Measurements from ENCODE around the gene TMEM184A. TPM values are rescaled to one million over a fixed set of nuclear protein-coding genes. Genes with fewer than 3 reads are reported as not detected.

TMEM184A gene
- polyA plus RNA-seq, 4 donors, result 30.0 to 55.0 (median 44.3) TPM

DNA sequence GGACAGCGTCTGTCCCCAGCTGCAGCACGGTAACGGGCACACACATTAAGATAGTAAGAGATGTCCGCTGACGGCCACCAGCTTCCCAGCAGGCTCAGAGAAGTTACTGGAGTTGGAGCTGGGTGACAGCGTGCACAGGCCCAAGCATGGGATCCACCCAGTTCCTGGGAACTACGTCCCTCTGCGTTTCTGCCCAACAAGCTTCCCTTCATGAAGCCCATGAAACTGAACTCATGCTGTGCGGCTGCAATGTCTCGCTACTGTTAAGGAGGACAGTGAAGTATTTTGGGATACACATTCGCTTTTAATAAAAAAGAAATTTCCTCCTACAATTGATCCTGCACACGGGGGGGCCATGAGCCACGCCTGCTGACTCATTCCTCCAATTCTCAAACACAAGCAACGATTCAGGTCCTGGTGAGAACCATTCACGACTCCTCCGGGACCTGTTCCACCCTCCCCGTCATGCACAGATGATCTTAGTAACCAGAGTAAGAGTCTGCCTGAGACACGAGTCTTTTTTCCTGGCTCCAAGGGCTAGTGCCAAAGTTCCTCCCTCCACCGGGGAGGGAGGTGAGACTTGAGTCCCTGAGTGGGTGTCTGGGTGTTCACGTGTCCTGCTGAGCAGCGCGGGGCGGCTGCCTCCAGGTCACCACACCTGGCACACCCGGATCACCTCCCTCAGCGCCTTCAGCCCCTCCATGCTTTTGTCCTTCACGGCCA, 11.2 kb upstream of the TMEM184A start:
- peaks cover 0 to 48% (median 0%) of the 10 kb centered on the region in 3 donors for H3K36me3 ChIP-seq (ENCODE audit: control insufficient read depth in 3 of 3, insufficient read depth in 2 of 3, low read depth in 1 of 3, low read length in 3 of 3)
- peak overlapping the region in 1 of 3 donors; percentile 15 for H3K4me3 ChIP-seq (ENCODE audit: low read depth in 1 of 3, low read length in 3 of 3)
- H3K27me3 ChIP-seq (ENCODE audit: control insufficient read depth in 3 of 3, insufficient read depth in 3 of 3, low read length in 3 of 3), result peaks cover 0 to 2% (median 0%) of the 10 kb centered on the region in 3 donors
- no peaks in the 10 kb centered on the region for H3K9me3 ChIP-seq (ENCODE audit: control insufficient read depth in 2 of 2, insufficient read depth in 1 of 2, low read depth in 1 of 2, low read length in 1 of 2)
- H3K27ac ChIP-seq (ENCODE audit: low read depth in 1 of 3, low read length in 2 of 3), result peak overlapping the region; percentile 84 to 91 (median 90)
- peak; percentile 76 to 96 for DNase-seq
- WGBS, 3 donors, result 19 to 62% (median 45%) methylated on average over 26 of the region's 26 CpGs
- peaks cover 5 to 57% (median 7%) of the 10 kb centered on the region in 3 donors for H3K4me1 ChIP-seq (ENCODE audit: control insufficient read depth in 3 of 3, insufficient read depth in 2 of 3, low read depth in 1 of 3, low read length in 2 of 3)
- no peak for FAIRE-seq

DNA sequence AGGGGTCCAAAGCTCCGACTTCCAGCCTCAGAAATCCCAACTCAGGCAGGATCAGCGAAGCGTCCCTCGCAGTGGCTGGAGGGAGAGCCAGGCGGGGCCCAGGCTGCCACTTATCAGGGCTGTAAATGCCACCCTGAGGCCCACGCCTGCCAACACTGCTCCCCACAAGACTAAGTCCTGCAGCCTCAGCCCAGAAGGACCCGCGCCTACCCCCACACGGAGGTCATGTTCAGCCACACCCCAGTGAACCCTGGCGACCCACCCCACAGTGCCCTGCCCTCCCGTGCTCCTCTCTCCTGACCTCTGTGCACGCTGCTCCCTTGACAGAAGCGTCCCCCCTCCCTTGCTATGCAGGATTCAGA, 10.7 kb upstream of the TMEM184A start:
- Histone ChIP-seq H3K27me3 (ENCODE audit: control insufficient read depth in 3 of 3, insufficient read depth in 3 of 3, low read length in 3 of 3) (peaks cover 0 to 2% (median 0%) of the 10 kb centered on the region in 3 donors), H3K4me1 (ENCODE audit: control insufficient read depth in 3 of 3, insufficient read depth in 2 of 3, low read depth in 1 of 3, low read length in 2 of 3) (peaks cover 5 to 53% (median 7%) of the 10 kb centered on the region in 3 donors), H3K4me3 (ENCODE audit: low read depth in 1 of 3, low read length in 3 of 3) (peak overlapping the region in 1 of 3 donors; percentile 33), H3K9me3 (ENCODE audit: control insufficient read depth in 2 of 2, insufficient read depth in 1 of 2, low read depth in 1 of 2, low read length in 1 of 2) (no peaks in the 10 kb centered on the region), H3K27ac (ENCODE audit: low read depth in 1 of 3, low read length in 2 of 3) (peak overlapping the region; percentile 84 to 91 (median 90)), H3K36me3 (ENCODE audit: control insufficient read depth in 3 of 3, insufficient read depth in 2 of 3, low read depth in 1 of 3, low read length in 3 of 3) (peaks cover 0 to 48% (median 0%) of the 10 kb centered on the region in 3 donors)
- DNase-seq (peak; percentile 78 to 90), FAIRE-seq (no peak)
- WGBS, 3 donors, result 19 to 61% (median 41%) methylated on average over 13 of the region's 13 CpGs

DNA sequence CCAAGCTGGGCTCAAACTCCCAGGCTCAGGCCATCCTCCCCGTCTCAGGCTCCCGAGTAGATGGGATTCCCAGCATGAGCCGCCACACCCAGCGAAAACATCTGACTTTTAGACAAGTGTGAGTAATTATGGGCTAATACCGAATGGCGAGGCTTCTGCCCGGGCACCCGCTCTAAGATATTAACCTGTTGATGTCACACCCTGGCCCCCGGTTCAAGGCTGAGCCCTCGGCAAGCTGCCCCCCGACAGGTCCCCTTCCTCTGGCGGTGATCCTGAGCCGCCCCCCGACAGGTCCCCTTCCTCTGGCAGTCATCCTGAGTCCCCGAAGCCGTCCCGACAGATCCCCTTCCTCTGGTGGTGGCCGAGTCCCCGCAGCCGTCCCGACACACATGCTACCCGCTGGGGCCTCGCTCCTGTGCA, 8.6 kb upstream of the TMEM184A start:
- H3K27ac ChIP-seq (ENCODE audit: low read depth in 1 of 3, low read length in 2 of 3), result no peak overlapping the region
- H3K27me3 ChIP-seq (ENCODE audit: control insufficient read depth in 3 of 3, insufficient read depth in 3 of 3, low read length in 3 of 3), result no peaks in the 10 kb centered on the region
- peak overlapping the region in 1 of 3 donors; percentile 18 for H3K4me3 ChIP-seq (ENCODE audit: low read depth in 1 of 3, low read length in 3 of 3)
- DNase-seq (no peak), FAIRE-seq (no peak)
- WGBS, 3 donors, result 79 to 84% (median 82%) methylated on average over 22 to 23 of the region's 23 CpGs
- H3K36me3 ChIP-seq (ENCODE audit: control insufficient read depth in 3 of 3, insufficient read depth in 2 of 3, low read depth in 1 of 3, low read length in 3 of 3), result peaks cover 0 to 48% (median 0%) of the 10 kb centered on the region in 3 donors
- peaks cover 5 to 45% (median 5%) of the 10 kb centered on the region in 3 donors for H3K4me1 ChIP-seq (ENCODE audit: control insufficient read depth in 3 of 3, insufficient read depth in 2 of 3, low read depth in 1 of 3, low read length in 2 of 3)
- no peaks in the 10 kb centered on the region for H3K9me3 ChIP-seq (ENCODE audit: control insufficient read depth in 2 of 2, insufficient read depth in 1 of 2, low read depth in 1 of 2, low read length in 1 of 2)

DNA sequence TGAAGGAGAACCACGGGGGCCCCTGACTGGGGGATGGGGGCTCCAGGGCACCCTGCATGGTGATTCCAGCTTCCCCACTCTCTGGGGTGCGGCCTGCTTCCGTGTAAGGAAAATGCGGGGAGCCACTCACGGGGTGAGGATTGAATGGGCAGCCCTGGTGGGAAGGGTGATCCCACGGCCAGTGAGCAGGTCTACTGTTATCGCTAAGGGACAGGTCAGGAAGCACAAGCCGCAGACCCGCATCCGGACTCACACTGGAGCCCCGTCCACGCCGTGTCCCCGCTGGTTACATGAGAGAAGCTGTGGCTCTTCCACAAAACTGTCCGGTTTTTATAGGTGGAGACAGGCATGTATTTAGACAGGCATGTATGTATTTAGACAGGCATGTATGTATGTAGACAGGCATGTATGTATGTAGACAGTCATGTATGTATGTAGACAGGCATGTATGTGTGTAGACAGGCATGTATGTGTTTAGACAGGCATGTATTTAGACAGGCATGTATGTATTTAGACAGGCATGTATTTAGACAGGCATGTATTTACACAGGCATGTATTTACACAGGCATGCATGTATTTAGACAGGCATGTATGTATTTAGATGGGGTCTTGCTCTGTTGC, 8.1 kb upstream of the TMEM184A start:
- Histone ChIP-seq H3K27me3 (ENCODE audit: control insufficient read depth in 3 of 3, insufficient read depth in 3 of 3, low read length in 3 of 3) (no peaks in the 10 kb centered on the region), H3K4me1 (ENCODE audit: control insufficient read depth in 3 of 3, insufficient read depth in 2 of 3, low read depth in 1 of 3, low read length in 2 of 3) (peaks cover 3 to 42% (median 5%) of the 10 kb centered on the region in 3 donors), H3K9me3 (ENCODE audit: control insufficient read depth in 2 of 2, insufficient read depth in 1 of 2, low read depth in 1 of 2, low read length in 1 of 2) (no peaks in the 10 kb centered on the region), H3K36me3 (ENCODE audit: control insufficient read depth in 3 of 3, insufficient read depth in 2 of 3, low read depth in 1 of 3, low read length in 3 of 3) (peaks cover 0 to 48% (median 0%) of the 10 kb centered on the region in 3 donors), H3K4me3 (ENCODE audit: low read depth in 1 of 3, low read length in 3 of 3) (no peak overlapping the region), H3K27ac (ENCODE audit: low read depth in 1 of 3, low read length in 2 of 3) (no peak overlapping the region)
- FAIRE-seq, result no peak
- WGBS, 3 donors, result 86 to 92% (median 91%) methylated on average over 15 of the region's 15 CpGs
- no peak for DNase-seq

DNA sequence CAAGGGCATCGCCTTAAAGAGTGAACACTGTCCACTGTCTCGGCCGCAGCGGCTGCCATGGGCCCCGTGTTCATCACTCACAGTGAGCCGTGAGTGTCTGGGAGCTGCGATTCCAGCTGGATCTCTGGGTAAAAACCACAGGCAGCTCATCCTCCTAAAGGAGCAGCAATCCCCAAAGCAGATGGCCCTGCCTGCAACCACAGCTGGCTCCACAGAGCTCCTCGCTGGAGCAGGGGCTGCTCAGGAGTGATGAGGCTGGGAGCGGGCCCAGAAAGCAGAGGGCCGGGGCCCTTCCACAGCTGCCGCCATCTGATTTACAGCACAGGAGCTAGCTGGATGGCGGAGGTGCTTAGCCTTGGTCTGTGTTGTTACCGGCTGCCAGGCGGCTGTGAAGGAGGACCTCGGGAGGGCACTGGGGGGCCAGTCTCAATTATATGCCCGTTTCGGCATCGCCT, 6.6 kb upstream of the TMEM184A start:
- FAIRE-seq (no peak), DNase-seq (no peak)

DNA sequence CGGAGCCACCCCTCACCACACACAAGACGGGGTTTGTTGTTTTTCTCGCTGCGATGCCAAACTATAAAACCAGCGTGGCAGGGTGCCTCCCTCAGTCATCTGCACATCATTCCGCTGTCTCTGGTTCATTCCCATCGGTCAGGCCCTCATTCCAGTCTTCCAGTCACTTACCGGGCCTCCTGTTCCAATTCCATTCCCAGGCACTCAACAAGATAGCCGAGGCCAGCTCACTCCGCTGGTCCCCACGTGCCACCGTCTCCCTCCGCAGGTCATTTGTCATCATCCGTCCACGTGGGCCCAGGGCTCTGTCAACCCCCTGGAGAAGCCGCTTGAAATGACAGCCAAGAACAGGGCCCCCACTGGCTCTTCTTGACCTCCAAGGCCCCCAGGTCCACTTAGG, 6.1 kb upstream of the TMEM184A start:
- Histone ChIP-seq H3K27me3 (ENCODE audit: control insufficient read depth in 3 of 3, insufficient read depth in 3 of 3, low read length in 3 of 3) (no peaks in the 10 kb centered on the region), H3K4me1 (ENCODE audit: control insufficient read depth in 3 of 3, insufficient read depth in 2 of 3, low read depth in 1 of 3, low read length in 2 of 3) (peaks cover 0 to 35% (median 3%) of the 10 kb centered on the region in 3 donors), H3K9me3 (ENCODE audit: control insufficient read depth in 2 of 2, insufficient read depth in 1 of 2, low read depth in 1 of 2, low read length in 1 of 2) (no peaks in the 10 kb centered on the region), H3K4me3 (ENCODE audit: low read depth in 1 of 3, low read length in 3 of 3) (no peak overlapping the region), H3K36me3 (ENCODE audit: control insufficient read depth in 3 of 3, insufficient read depth in 2 of 3, low read depth in 1 of 3, low read length in 3 of 3) (peaks cover 0 to 30% (median 0%) of the 10 kb centered on the region in 3 donors), H3K27ac (ENCODE audit: low read depth in 1 of 3, low read length in 2 of 3) (no peak overlapping the region)
- 75 to 89% (median 84%) methylated on average over 16 of the region's 16 CpGs for WGBS, 3 donors
- FAIRE-seq, result no peak
- no peak for DNase-seq

More for the DNA sequence above, 6.6 kb upstream of the TMEM184A start:
- Histone ChIP-seq H3K4me3 (ENCODE audit: low read depth in 1 of 3, low read length in 3 of 3) (no peak overlapping the region), H3K36me3 (ENCODE audit: control insufficient read depth in 3 of 3, insufficient read depth in 2 of 3, low read depth in 1 of 3, low read length in 3 of 3) (peaks cover 0 to 35% (median 0%) of the 10 kb centered on the region in 3 donors), H3K27me3 (ENCODE audit: control insufficient read depth in 3 of 3, insufficient read depth in 3 of 3, low read length in 3 of 3) (no peaks in the 10 kb centered on the region), H3K9me3 (ENCODE audit: control insufficient read depth in 2 of 2, insufficient read depth in 1 of 2, low read depth in 1 of 2, low read length in 1 of 2) (no peaks in the 10 kb centered on the region), H3K27ac (ENCODE audit: low read depth in 1 of 3, low read length in 2 of 3) (no peak overlapping the region), H3K4me1 (ENCODE audit: control insufficient read depth in 3 of 3, insufficient read depth in 2 of 3, low read depth in 1 of 3, low read length in 2 of 3) (peaks cover 0 to 37% (median 3%) of the 10 kb centered on the region in 3 donors)
- 72 to 89% (median 83%) methylated on average over 18 of the region's 18 CpGs for WGBS, 3 donors

DNA sequence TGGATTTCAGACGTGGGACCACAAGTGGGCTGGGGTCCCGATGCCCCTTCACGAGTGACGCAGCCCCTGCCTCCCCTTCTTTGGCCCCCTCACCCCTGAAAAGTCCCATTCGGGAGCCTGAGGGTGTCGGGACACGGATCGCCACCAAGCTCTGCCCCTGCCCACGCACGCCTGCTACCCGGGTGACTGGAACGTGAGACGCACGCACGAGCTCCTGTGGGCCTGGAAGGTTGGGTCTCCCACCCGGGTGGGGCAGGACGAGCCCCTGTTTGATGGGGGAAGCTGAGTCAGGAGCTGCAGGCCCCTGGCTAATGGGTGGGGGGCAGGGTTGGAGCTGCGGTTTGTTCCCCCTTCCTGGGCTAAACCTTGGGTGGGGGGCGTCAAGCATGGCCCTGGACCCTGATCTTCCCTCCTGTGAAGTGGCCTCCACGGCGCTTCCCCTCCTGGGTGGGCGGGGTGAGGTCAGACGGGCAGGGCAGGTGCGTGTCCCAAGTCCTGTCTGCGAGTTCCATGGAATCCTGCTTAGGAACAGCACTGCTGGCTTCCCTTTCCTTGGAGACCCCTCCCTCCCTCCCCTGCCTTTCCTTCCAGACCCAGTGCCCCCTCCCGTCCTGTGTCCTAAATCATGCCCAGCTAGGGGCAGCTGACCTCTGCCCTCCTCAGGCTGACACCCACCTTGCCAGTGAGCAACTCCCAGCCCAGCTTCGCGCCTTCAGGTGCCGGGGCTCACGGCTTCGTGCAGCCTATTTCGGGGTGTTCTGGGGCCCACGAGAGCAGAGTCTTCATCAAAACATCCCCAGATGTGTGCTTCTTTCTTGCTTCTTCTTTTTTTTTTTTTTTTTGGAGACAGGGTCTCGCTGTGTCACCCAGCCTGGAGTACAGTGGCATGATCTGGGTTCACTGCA, 5.3 kb upstream of the TMEM184A start:
- Histone ChIP-seq H3K9me3 (ENCODE audit: control insufficient read depth in 2 of 2, insufficient read depth in 1 of 2, low read depth in 1 of 2, low read length in 1 of 2) (no peaks in the 10 kb centered on the region), H3K27ac (ENCODE audit: low read depth in 1 of 3, low read length in 2 of 3) (no peak overlapping the region), H3K36me3 (ENCODE audit: control insufficient read depth in 3 of 3, insufficient read depth in 2 of 3, low read depth in 1 of 3, low read length in 3 of 3) (peaks cover 0 to 25% (median 0%) of the 10 kb centered on the region in 3 donors), H3K4me1 (ENCODE audit: control insufficient read depth in 3 of 3, insufficient read depth in 2 of 3, low read depth in 1 of 3, low read length in 2 of 3) (peaks cover 0 to 35% (median 3%) of the 10 kb centered on the region in 3 donors), H3K4me3 (ENCODE audit: low read depth in 1 of 3, low read length in 3 of 3) (no peak overlapping the region), H3K27me3 (ENCODE audit: control insufficient read depth in 3 of 3, insufficient read depth in 3 of 3, low read length in 3 of 3) (no peaks in the 10 kb centered on the region)
- no peak for DNase-seq
- no peak for FAIRE-seq
- WGBS, 3 donors, result 52 to 81% (median 70%) methylated on average over 32 to 34 of the region's 34 CpGs

DNA sequence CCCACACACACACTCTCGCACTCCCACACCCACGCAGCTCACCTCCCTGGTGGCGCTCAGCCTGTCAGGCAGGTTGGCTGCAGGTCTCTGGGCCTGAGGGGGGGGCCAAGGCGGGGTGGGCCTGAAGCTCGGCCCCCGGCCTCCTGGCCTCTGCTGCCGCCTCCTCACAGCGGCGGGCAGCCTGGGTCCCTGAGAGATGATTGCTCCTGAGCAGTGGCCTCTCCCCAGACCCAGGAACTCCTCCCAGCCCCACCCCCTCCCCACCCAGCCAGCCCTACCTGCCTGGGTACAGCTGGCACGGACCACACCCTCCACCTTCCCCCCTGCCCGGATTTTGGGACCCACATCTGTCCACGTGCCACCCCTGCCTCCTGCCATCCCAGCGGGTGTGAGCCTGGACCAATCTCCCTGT, 4.6 kb upstream of the TMEM184A start:
- Histone ChIP-seq H3K27me3 (ENCODE audit: control insufficient read depth in 3 of 3, insufficient read depth in 3 of 3, low read length in 3 of 3) (no peaks in the 10 kb centered on the region), H3K27ac (ENCODE audit: low read depth in 1 of 3, low read length in 2 of 3) (no peak overlapping the region), H3K36me3 (ENCODE audit: control insufficient read depth in 3 of 3, insufficient read depth in 2 of 3, low read depth in 1 of 3, low read length in 3 of 3) (peaks cover 0 to 21% (median 0%) of the 10 kb centered on the region in 3 donors), H3K4me3 (ENCODE audit: low read depth in 1 of 3, low read length in 3 of 3) (no peak overlapping the region), H3K9me3 (ENCODE audit: control insufficient read depth in 2 of 2, insufficient read depth in 1 of 2, low read depth in 1 of 2, low read length in 1 of 2) (no peaks in the 10 kb centered on the region), H3K4me1 (ENCODE audit: control insufficient read depth in 3 of 3, insufficient read depth in 2 of 3, low read depth in 1 of 3, low read length in 2 of 3) (peaks cover 0 to 40% (median 3%) of the 10 kb centered on the region in 3 donors)
- 37 to 76% (median 46%) methylated on average over 10 to 13 of the region's 13 CpGs for WGBS, 3 donors
- DNase-seq (no peak), FAIRE-seq (no peak)

All from small intestine (tissue), 7 donors.